ENCODE data around the gene CMIP.

GRCh38 chr16:81680444-81681275 is 236.1 kb downstream of the CMIP start:
- TF ChIP-seq POLR2A (IDR thresholded peaks at IDR 0.05) (no peak), CTCF (IDR thresholded peaks at IDR 0.05) (no peak)

All from sigmoid colon (tissue), 3 donors.